Measurements from ENCODE around the gene ACVRL1. TPM values are rescaled to one million over a fixed set of nuclear protein-coding genes. Genes with fewer than 3 reads are reported as not detected.

Gene ACVRL1
- total RNA-seq, 1 donor = 9.8 TPM

- H3K9me3 ChIP-seq (ENCODE audit: low read depth, low read length) = no peaks in the 10 kb centered on the region
- no peak overlapping the region for H2AFZ ChIP-seq (ENCODE audit: low read length)
- no peak for DNase-seq (ENCODE audit: insufficient read length, low spot score, missing footprints)
- no peak overlapping the region for H3K27ac ChIP-seq (ENCODE audit: low read depth, low read length)
- no peaks in the 10 kb centered on the region for H3K79me2 ChIP-seq (ENCODE audit: insufficient read depth, low read length)
- no peak overlapping the region for H3K4me3 ChIP-seq (ENCODE audit: insufficient read depth, low read length)
- no peaks in the 10 kb centered on the region for H3K4me1 ChIP-seq (ENCODE audit: insufficient read depth, low read length)
- TF ChIP-seq CTCF (IDR thresholded peaks at IDR 0.05; ENCODE audit: extremely low read depth, low read depth, low read length) = no peak
- H3K4me2 ChIP-seq (ENCODE audit: insufficient read depth, low read length) = no peak overlapping the region
- peaks cover 14% of the 10 kb centered on the region for H3K27me3 ChIP-seq (ENCODE audit: insufficient read depth, low read length)
- no peaks in the 10 kb centered on the region for H4K20me1 ChIP-seq (ENCODE audit: insufficient read depth, low read length)
- H3K36me3 ChIP-seq (ENCODE audit: insufficient read depth, low read length) = no peaks in the 10 kb centered on the region
Measured at GRCh38 chr12:51874000-51874399, 33.3 kb upstream of the ACVRL1 start.

- Histone ChIP-seq H3K4me2 (ENCODE audit: insufficient read depth, low read length) (no peak overlapping the region), H3K9me3 (ENCODE audit: low read depth, low read length) (no peaks in the 10 kb centered on the region)
- DNase-seq (ENCODE audit: insufficient read length, low spot score, missing footprints) = no peak
Measured at GRCh38 chr12:51874486-51874885, 32.8 kb upstream of the ACVRL1 start.

GRCh38 chr12:51879102-51879501, 28.2 kb upstream of the ACVRL1 start:
- Histone ChIP-seq H3K27ac (ENCODE audit: low read depth, low read length) (no peak overlapping the region), H2AFZ (ENCODE audit: low read length) (no peak overlapping the region), H3K4me1 (ENCODE audit: insufficient read depth, low read length) (no peaks in the 10 kb centered on the region), H3K27me3 (ENCODE audit: insufficient read depth, low read length) (peaks cover 2% of the 10 kb centered on the region), H4K20me1 (ENCODE audit: insufficient read depth, low read length) (no peaks in the 10 kb centered on the region), H3K4me3 (ENCODE audit: insufficient read depth, low read length) (no peak overlapping the region), H3K79me2 (ENCODE audit: insufficient read depth, low read length) (no peaks in the 10 kb centered on the region), H3K36me3 (ENCODE audit: insufficient read depth, low read length) (no peaks in the 10 kb centered on the region), H3K9me3 (ENCODE audit: low read depth, low read length) (no peaks in the 10 kb centered on the region), H3K4me2 (ENCODE audit: insufficient read depth, low read length) (no peak overlapping the region)
- no peak for TF ChIP-seq CTCF (IDR thresholded peaks at IDR 0.05; ENCODE audit: extremely low read depth, low read depth, low read length)
- DNase-seq (ENCODE audit: insufficient read length, low spot score, missing footprints) = peak; percentile 11

More at GRCh38 chr12:51874486-51874885, 32.8 kb upstream of the ACVRL1 start:
- no peak overlapping the region for H2AFZ ChIP-seq (ENCODE audit: low read length)
- H3K27ac ChIP-seq (ENCODE audit: low read depth, low read length) = no peak overlapping the region
- H3K4me3 ChIP-seq (ENCODE audit: insufficient read depth, low read length) = no peak overlapping the region
- no peaks in the 10 kb centered on the region for H3K4me1 ChIP-seq (ENCODE audit: insufficient read depth, low read length)
- no peaks in the 10 kb centered on the region for H3K79me2 ChIP-seq (ENCODE audit: insufficient read depth, low read length)
- TF ChIP-seq CTCF (IDR thresholded peaks at IDR 0.05; ENCODE audit: extremely low read depth, low read depth, low read length) = no peak
- H3K36me3 ChIP-seq (ENCODE audit: insufficient read depth, low read length) = no peaks in the 10 kb centered on the region
- H4K20me1 ChIP-seq (ENCODE audit: insufficient read depth, low read length) = no peaks in the 10 kb centered on the region
- peaks cover 12% of the 10 kb centered on the region for H3K27me3 ChIP-seq (ENCODE audit: insufficient read depth, low read length)

- Histone ChIP-seq H3K27me3 (ENCODE audit: insufficient read depth, low read length) (no peaks in the 10 kb centered on the region), H3K79me2 (ENCODE audit: insufficient read depth, low read length) (no peaks in the 10 kb centered on the region), H3K36me3 (ENCODE audit: insufficient read depth, low read length) (no peaks in the 10 kb centered on the region), H3K4me2 (ENCODE audit: insufficient read depth, low read length) (no peak overlapping the region), H3K9me3 (ENCODE audit: low read depth, low read length) (no peaks in the 10 kb centered on the region), H3K4me1 (ENCODE audit: insufficient read depth, low read length) (peaks cover 14% of the 10 kb centered on the region), H3K4me3 (ENCODE audit: insufficient read depth, low read length) (no peak overlapping the region), H3K27ac (ENCODE audit: low read depth, low read length) (no peak overlapping the region), H4K20me1 (ENCODE audit: insufficient read depth, low read length) (no peaks in the 10 kb centered on the region), H2AFZ (ENCODE audit: low read length) (no peak overlapping the region)
- TF ChIP-seq CTCF (IDR thresholded peaks at IDR 0.05; ENCODE audit: extremely low read depth, low read depth, low read length) = no peak
- DNase-seq (ENCODE audit: insufficient read length, low spot score, missing footprints) = no peak
Measured at GRCh38 chr12:51883295-51883694, 24.0 kb upstream of the ACVRL1 start.
